ENCODE data around the gene NUAK2.
A peak's percentile ranks its signal among the peaks of the same experiment; 100 is the strongest.

The NUAK2 gene

DNA sequence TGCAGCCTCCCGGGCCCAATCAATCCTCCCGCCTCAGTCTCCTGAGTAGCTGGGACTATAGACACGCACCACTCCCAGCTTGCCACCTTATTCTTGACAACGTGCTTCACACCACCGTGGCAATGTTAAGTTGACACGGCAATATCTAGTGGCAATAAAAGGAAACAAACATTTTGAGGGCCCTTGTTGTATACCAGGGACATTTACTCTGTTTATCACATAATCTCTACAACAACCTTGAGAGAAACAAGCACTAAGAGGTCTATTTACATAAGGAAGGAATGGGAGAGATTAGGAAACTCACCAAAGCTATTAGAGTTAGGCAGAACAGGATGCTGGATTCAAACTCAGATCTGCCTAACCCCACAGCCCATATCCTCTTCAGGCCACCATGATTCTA, 32.1 kb upstream of the NUAK2 start:
- TF ChIP-seq, protein P1, sequence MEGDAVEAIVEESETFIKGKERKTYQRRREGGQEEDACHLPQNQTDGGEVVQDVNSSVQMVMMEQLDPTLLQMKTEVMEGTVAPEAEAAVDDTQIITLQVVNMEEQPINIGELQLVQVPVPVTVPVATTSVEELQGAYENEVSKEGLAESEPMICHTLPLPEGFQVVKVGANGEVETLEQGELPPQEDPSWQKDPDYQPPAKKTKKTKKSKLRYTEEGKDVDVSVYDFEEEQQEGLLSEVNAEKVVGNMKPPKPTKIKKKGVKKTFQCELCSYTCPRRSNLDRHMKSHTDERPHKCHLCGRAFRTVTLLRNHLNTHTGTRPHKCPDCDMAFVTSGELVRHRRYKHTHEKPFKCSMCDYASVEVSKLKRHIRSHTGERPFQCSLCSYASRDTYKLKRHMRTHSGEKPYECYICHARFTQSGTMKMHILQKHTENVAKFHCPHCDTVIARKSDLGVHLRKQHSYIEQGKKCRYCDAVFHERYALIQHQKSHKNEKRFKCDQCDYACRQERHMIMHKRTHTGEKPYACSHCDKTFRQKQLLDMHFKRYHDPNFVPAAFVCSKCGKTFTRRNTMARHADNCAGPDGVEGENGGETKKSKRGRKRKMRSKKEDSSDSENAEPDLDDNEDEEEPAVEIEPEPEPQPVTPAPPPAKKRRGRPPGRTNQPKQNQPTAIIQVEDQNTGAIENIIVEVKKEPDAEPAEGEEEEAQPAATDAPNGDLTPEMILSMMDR (conservative IDR thresholded peaks at IDR 0.05; ENCODE audit: low read depth, low read length) = no peak

DNA sequence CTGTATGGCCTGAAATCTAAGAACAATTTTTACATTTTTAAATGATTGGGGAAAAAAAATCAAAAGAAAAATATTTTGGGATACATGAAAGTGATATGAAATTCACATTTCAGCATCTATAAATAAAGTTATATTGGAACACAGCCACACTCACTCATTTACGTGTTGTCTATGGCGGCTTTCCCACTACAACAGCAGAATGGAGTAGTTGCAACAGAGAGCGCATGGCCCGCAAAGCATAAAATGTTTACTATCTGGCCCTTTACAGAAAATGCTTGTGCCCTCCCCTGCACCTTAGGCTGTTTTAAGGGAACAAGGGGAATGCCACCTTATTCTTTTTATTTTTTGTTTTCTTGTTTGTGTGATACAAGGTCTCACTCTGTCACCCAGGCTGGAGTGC, 31.6 kb upstream of the NUAK2 start:
- no peak for DNase-seq (ENCODE audit: low read depth)
- no peak overlapping the region for H3K4me3 ChIP-seq (ENCODE audit: low read length)
- TF ChIP-seq, protein P1 (conservative IDR thresholded peaks at IDR 0.05; ENCODE audit: low read depth, low read length) = no peak

More for the DNA sequence above, 32.1 kb upstream of the NUAK2 start:
- no peak for DNase-seq (ENCODE audit: low read depth)
- H3K4me3 ChIP-seq (ENCODE audit: low read length) = no peak overlapping the region

DNA sequence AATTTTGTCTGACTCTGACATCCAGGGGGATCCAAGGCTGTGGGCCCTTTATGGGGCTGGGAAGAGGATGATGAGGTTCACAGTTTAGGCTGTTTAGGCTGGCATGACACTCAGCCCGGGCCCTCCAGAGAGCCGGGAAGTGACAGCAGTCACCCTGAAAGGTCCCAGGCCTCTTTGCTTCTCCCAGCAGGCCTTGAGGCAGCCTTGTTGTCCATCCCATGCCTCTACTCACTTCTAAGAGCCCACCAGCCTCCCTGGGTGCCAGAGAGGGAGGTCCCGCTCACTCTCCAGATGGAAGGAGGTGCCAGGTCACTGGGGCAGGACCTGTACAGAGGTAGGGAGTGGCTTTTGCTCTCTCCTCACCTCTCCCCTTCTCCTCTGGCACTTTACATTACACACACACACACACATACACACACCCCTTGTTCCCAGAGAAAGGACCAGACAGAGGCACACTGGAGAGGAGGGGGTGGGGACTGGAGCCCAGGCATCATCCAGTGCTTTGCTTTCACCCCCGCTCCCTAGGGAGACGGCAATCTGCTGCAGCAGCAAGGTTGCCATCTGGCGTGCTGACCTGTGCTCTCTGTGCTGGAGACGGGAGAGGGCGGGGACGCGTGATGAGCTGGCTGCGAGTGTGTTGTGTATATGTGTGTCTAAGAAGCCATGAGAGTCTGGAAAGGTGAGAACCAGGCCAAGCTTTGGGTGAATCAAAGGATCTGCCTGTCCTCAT, 30.6 kb upstream of the NUAK2 start:
- TF ChIP-seq, protein P1 (conservative IDR thresholded peaks at IDR 0.05; ENCODE audit: low read depth, low read length) = no peak
- no peak overlapping the region for H3K4me3 ChIP-seq (ENCODE audit: low read length)
- no peak for DNase-seq (ENCODE audit: low read depth)

DNA sequence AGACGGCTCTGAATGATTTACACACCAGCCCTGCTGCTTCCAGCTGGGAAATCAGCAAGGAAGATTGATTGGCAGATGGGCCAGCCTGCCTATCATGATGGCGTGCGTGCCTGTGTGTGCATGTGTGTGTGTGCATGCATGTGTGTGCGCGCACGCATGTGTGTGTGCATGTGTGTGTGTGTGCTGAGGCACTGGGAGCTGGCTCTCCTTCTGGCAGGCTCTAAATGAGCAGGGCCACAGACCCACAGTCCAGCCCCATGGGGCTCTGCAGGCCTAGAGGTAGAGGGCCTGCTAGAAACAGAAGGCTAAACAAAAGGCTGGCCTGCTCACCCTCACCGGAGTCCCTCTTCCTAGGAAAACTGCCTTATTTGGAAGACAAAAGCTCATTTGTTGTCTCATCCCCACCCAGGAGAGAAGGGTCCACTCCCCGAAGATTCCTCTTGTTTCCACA, 29.2 kb upstream of the NUAK2 start:
- no peak overlapping the region for H3K4me3 ChIP-seq (ENCODE audit: low read length)
- no peak for DNase-seq (ENCODE audit: low read depth)
- TF ChIP-seq, protein P1 (conservative IDR thresholded peaks at IDR 0.05; ENCODE audit: low read depth, low read length) = no peak

DNA sequence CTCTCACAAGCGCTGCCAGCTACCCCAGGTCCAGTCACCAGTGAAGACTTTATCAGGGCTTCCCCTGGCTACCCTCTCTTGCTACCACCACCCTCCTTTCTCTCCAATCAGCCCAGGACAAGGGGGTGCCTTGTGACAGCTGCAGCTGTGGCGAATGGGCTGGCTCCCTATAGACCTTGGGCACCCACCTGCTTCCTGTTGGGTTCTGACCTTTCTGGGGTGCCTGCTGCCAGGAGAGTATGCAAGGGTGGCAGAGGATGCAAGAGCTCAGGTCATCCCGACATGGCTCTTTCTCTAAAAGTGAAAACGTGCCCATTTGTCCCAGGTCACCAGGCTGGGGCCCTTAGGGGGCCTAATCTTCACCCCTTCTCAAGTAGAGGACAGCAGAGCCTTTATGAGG, 28.6 kb upstream of the NUAK2 start:
- TF ChIP-seq, protein P1 (conservative IDR thresholded peaks at IDR 0.05; ENCODE audit: low read depth, low read length) = no peak
- DNase-seq (ENCODE audit: low read depth) = no peak
- H3K4me3 ChIP-seq (ENCODE audit: low read length) = no peak overlapping the region

DNA sequence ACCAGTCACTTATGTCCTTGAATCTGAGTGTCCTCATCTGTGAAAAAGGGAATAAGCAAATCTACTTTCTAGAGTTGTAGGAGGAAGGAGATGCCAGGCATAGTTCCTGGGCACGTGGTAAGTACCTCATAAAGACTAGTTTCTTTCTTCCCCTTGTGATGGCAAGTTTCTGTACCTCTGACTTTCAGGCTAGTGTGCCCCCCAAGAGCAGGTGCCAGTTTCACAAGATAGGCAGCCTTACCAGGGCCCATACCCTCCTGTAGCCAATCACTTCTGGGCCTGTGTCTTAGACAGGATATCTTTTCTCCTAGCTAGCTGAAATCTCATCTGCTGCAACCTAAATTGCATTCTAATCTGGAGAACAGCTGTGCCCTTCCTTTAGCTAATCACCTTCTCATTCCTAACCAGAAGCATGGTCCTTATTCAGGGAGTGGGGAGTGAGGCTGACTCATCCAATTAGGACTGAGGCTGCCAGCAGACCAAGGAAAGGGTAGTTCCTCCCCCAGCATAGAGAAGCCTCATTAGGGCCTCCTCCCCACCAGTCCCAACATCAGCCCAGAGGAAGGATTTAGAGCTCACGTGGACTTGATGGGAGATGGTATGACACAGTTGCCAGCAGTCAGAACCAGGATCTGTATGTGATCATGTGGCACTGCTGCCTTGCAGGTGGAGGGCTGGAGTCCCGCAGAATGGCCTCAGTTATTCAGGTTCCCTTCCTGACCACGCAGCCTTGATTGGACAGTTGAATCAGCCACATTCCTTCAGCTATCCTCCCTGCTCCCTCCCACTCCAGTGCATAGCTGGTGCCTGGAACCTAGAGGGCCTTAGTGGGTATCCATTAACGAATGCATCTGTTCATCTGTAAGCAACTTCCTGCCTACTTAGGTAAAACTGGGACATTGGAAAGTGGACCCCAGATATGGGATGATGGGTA, 27.3 kb upstream of the NUAK2 start:
- H3K4me3 ChIP-seq (ENCODE audit: low read length) = no peak overlapping the region
- DNase-seq (ENCODE audit: low read depth) = peak; percentile 84
- TF ChIP-seq, protein P1 (conservative IDR thresholded peaks at IDR 0.05; ENCODE audit: low read depth, low read length) = no peak
